ENCODE results near the gene CACNA2D2.

- no peak for TF ChIP-seq CTCF (IDR thresholded peaks at IDR 0.05)
- TF ChIP-seq POLR2A (IDR thresholded peaks at IDR 0.05), result no peak
Observed at GRCh38 chr3:50354186-50354764, 149.2 kb downstream of the CACNA2D2 start.
